Mucosa of gallbladder (tissue), 1 donor: ENCODE measurements around the gene KANSL1. TPM values are rescaled to one million over a fixed set of nuclear protein-coding genes. Genes with fewer than 3 reads are reported as not detected.
"Not testable (repeated sequence)": the region's sequence is repeated elsewhere in the genome, so short reads cannot be mapped to it uniquely, and the experiment has no call there.

Experiments
- DNase-seq: peaks from one replicate; pipeline ENCODE4 v3.0.0-alpha.2; 2020; ENCODE audit warnings: low spot score
- total RNA-seq: library from RNA; stranded (reverse); gene quantifications from one replicate; pipeline ENCODE4 v1.2.1, GENCODE V29; 2021
- donor health status: DM: no; HTN: no; CAD: no.

Gene KANSL1
- total RNA-seq, 1 donor from 2014 or later, result 88.1 TPM

GRCh38 chr17:46193626-46194392 is 580 bp upstream of the KANSL1 start:
- DNase-seq, result peak; percentile 97

DNA sequence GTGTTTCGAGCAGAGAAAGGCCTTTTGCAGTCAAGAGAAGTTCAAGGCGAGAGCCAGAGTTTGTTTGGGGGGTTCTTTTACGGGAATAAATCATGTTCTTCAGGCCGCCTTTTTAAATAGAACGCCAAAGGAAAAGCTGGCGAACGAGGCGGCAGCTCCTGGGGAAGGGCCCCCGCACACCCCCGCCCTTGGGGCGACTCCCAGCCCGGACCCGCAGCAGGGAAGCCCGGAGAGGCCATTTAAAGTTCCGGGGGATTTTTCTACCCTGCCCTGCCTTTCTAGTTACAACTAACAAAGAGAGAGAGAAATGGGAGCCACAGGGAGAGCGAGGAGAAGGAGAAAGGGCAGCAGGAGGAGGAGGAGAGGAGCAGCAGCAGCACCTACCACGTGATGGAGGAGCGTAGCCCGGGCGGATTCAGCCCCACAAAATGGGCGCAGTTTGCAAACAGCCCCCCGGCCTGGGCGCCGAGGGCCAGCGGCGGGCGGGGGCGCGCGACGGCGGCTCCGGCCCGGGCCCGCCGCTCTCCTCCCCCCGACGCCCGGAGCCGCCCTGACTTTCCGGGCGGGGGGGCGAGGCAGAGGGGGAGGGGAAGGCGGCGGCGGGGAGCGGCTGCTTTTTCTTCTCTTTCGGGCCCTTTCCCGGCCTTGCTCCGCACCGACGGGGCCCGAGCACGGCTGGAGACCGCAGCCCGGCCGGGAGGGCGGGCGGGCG is 634 bp downstream of the KANSL1 start:
- peak; percentile 73 for DNase-seq

GRCh38 chr17:46192189-46192438 is 1.1 kb downstream of the KANSL1 start:
- DNase-seq, result no peak

- DNase-seq, result peak; percentile 48
Measured at GRCh38 chr17:46191322-46192188, 1.7 kb downstream of the KANSL1 start.

- DNase-seq, result no peak
Measured at GRCh38 chr17:46190763-46191162, 2.5 kb downstream of the KANSL1 start.

DNA sequence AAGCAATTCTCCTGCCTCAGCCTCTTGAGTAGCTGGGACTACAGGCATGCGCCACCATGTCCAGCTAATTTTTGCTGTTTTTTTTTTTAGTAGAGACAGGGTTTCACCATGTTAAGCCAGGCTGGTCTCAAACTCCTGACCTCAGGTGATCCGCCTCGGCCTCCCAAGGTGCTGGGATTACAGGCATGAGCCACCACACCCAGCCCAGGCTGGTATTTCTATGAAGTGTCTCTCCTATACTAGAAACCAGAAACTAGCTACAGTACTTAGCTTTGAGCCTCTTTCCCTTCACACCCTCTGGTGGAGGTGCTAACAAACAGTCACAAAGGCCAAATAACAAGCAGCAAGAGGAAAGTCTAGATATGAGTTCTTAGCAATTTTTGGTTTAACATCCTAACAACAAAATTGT is 6.4 kb downstream of the KANSL1 start:
- not testable (repeated sequence) for DNase-seq

- no peak for DNase-seq
Measured at GRCh38 chr17:46184696-46185095, 8.5 kb downstream of the KANSL1 start.

GRCh38 chr17:46183383-46183782 is 9.8 kb downstream of the KANSL1 start:
- not testable (repeated sequence) for DNase-seq

GRCh38 chr17:46182961-46183360 is 10.3 kb downstream of the KANSL1 start:
- DNase-seq, result no peak

DNA sequence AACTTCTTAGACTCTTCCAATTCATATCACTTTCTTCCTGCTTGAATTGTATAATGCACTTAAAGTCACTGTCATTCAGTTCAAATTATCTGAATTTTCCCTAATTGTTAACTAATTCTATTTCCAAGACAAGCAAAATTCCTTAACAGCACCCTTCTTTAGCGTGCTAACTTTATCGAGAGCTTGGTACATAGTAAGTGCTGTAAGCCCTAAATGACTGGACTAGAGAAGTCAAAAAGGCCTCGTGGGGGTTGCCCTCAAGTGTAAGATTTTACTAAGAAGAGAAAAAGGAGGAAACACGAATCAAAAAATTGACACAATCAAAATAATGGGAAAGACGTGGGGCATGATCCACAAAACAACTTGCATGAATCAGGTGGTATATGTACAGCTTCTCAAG is 11.3 kb downstream of the KANSL1 start:
- DNase-seq, result no peak

DNA sequence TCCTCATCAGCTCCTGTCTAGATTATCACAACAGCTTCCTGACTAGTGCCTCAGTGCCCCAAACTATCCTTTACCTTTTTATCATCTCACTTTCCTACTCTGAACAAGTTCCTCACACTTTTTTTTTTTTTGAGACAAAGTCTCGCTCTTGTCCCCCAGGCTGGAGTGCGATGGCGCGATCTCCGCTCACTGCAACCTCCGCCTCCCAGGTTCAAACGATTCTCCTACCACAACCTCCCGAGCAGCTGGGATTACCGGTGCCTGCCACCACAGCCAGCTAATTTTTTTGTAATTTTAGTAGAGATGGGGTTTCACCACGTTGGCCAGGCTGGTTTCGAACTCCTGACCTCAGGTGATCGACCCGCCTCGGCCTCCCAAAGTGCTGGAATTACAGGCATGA is 11.9 kb downstream of the KANSL1 start:
- DNase-seq, result not testable (repeated sequence)

DNA sequence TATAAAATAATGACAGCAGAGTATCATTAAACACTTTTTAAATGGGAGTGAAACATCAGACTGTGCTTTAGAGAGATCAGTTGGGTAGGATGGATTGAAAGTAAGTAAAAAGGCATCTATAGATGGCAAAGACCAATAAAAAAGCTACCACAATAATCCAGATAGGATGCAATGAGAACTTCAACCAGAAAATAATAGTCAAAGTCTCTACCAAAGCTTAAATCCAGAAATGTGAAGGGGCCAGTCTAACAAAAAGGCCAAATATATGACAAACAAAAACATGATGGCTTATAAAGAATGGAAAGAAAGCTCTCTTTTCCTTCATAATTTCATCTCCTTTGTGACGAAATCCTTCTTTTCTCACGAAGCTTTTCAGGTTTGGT is 12.3 kb downstream of the KANSL1 start:
- no peak for DNase-seq

DNA sequence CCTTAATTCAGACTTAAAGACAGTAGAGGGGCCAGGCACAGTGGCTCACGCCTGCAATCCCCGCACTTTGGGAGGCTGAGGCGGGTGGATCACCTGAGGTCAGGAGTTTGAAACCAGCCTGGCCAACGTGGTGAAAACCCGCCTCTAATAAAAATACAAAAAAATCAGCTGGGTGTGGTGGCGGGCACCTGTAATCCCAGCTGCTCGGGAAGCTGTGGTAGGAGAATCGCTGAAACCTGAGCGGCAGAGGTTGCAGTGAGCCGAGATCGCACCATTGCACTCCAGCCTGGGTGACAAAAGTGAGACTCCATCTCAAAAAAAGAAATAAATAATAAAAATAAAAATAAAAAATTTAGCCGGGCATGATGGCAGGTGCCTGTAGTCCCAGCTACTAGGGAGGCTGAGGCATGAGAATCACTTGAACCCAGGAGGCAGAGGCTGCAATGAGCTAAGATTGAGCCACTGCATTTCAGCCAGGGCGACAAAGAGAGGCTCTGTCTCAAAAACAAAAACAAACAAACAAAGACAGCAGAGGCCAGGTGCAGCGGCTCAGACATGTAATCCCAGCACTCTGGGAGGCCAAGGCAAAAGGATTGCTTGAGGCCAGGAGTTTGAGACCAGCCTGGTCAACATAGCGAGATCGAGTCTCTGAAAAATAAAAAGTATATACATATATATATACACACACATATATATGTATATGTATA is 12.9 kb downstream of the KANSL1 start:
- not testable (repeated sequence) for DNase-seq

DNA sequence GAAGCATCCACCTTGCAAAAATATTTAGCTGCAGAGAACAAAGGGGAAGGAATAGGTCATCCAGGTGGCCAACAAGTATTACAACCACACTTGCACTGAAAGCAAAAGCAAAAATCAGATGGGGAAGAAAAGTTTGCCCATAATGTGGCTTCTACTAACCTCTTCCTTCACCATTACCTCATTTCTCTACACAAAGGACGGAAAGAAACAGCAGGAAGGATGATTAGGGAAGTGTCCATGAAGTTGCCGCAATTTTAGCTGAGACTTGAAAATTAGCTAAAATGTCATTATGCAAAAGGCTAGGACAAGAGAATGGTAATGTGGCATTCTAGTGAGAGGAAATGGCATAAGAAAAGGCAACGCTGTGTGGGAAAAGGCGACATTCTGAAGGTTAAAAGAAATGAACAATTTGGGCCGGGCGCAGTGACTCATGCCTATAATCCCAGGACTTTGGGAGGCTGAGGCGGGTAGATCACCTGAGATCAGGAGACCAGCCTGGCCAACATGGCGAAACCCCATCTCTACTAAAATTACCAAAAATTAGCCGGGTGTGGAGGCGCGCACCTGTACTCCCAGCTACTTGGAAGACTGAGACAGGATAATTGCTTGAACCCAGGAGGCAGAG is 13.7 kb downstream of the KANSL1 start:
- no peak for DNase-seq

DNA sequence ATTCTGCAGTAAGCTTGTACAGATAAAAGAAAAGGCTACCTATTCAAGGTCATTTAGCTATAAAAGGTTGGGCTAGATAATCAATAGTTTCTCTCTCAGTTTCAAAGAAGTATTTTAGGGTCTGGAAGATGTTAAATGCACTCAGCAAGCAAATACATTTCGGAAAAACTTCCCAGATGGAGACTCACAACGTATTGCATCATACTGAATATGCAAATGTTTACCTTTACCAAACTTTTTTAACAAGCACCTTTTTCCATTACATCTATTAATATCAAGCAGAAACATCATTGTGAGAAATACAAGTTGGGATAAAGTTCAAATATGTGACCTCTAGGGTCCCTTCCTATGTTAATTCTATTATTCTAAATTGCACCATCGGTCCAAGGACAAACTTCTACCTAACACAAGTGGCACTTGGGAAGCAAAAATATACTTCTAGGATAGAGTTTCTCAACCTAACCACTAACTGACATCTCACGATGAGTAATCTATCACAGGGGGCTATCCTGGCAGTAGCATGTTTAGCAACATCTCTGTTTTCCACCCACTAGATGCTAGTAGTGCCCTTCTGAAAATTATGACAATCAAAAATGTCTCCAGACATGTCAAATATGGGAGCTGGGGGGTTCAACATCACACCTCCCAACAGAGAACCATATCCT is 14.5 kb downstream of the KANSL1 start:
- no peak for DNase-seq

- DNase-seq, result no peak
Measured at GRCh38 chr17:46176975-46177374, 16.3 kb downstream of the KANSL1 start.

DNA sequence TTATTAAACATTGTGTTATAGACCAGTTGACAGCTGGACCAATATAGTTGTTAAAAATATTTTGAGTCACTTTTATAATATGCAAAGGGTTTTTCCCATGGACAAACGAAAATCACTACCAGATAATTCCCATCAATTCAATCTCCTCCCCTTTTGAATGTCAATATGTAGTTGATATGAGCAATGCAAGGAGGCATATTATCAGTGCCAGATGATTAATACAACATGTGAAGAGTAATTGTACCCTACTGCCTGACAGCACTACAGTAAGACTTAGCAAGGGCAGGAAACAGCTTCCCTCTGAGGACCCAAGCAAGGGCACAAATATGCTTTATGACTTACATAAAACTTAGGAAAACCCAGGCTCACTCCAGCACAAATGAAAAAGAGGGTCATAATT is 17.3 kb downstream of the KANSL1 start:
- no peak for DNase-seq

DNA sequence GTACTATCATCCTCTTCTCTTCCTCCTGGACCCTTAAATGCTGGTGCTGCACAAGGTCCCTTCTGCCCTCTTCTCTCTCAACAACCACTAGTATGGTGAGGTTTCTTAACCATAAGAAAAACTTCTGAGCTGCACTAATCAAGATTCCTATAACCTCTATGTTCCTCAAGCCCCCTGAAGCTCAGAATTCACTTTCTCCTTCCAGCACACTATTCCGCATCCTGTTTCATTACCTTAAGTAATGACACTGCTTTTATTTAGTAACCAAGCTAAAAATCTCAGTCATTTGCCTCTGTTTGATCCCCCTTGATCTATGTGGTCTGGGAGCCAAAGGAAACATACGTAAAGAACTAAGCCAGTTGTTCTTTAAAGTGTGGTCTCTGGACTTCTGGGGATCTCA is 20.1 kb downstream of the KANSL1 start:
- no peak for DNase-seq

GRCh38 chr17:46171939-46172338 is 21.3 kb downstream of the KANSL1 start:
- no peak for DNase-seq

DNA sequence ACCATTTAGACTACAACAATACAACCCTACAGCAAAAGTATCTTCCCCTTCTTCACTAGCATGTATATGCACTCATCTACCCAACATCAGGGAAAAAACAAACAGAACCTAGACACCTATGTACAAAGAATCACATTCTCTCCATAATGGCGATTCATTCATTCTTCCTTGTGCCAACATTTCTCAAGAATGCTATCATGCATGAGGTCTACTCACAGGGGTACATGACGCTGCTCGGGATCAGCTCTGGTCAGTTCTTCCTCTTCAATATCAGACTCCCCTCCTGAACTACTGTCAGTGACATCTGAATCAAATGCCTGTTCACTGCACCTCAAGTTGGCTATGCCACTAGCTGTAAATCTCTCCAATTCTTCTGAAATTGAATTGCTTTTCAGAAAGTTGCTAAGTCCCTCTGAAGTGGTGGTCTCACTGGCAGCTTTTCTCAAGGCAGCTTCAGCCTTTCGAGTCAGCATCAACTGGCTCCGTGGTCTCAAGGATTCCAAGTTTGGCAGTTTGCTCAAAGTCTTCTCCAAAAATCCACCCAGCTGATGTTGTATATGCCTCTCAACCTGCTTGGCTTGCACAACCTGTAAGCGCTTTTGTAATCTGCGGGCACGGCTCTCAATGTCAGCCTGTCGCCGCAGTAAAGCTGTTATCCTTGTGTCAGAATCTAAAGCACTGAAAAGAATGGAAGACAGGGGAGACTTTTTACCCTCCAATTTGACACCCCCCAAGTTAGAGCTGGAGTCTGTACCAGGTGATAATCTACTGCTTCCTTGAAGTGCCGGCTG is 22.4 kb downstream of the KANSL1 start:
- DNase-seq, result no peak
